OCI-LY3 (cell line): ENCODE data around the gene GPATCH3.

Experiments
- EZH2phosphoT487 ChIP-seq: fragments of 200-600 bp; shearing (Covaris generic); IDR thresholded peaks from 2 replicates; pipeline ENCODE4 v1.6.1; 2018; ENCODE audit warnings: antibody characterized with exemption, mixed run types, low read depth
- TF ChIP-seq, protein P1 (sequence below): fragments of 200-600, 300-600 bp; sonication (generic); IDR thresholded peaks from 2 replicates; pipeline ENCODE4 v1.5.1; 2014; ENCODE audit warnings: antibody characterized with exemption, low read length, low read depth

DNA sequence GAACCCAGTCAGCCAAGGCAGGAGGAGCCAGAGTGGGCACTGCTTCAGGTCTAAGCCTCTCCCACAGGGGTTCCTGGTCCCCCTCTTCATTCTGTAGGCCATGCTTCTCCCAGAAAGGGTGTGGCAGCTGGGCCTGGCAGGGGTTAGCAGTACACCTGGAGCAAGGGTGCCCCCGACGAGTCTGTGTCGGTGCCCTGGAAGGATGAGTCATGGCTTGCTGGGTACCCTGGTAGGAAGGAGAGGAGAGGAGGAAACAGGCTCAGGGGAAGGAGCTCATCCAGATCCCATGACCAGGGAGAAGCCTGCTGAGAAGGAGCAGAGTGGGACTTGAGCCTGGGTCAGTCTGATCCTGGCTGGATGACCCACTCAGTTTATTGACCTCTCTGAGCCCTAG, 49.7 kb upstream of the GPATCH3 start:
- TF ChIP-seq, protein P1, sequence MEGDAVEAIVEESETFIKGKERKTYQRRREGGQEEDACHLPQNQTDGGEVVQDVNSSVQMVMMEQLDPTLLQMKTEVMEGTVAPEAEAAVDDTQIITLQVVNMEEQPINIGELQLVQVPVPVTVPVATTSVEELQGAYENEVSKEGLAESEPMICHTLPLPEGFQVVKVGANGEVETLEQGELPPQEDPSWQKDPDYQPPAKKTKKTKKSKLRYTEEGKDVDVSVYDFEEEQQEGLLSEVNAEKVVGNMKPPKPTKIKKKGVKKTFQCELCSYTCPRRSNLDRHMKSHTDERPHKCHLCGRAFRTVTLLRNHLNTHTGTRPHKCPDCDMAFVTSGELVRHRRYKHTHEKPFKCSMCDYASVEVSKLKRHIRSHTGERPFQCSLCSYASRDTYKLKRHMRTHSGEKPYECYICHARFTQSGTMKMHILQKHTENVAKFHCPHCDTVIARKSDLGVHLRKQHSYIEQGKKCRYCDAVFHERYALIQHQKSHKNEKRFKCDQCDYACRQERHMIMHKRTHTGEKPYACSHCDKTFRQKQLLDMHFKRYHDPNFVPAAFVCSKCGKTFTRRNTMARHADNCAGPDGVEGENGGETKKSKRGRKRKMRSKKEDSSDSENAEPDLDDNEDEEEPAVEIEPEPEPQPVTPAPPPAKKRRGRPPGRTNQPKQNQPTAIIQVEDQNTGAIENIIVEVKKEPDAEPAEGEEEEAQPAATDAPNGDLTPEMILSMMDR = no peak
- no peak for TF ChIP-seq EZH2phosphoT487
